Measurements from ENCODE around the gene SNX25.

DNA sequence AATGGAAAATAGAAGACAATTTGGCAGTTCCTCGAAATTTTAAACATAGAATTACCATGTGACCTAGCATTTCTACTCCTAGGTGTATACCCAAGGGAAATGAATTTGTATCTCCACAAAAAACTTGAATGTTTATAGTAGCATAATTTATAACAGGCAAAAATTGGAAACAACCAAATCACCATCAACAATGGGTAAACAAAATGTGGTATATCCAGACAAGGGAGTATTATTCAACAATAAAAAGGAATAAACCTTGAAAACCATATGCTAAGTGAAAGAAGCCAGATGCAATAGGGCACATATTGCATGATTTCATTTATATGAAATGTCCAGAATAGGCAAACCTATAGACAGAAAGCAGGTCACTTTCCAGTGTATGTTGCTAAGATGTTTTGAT is 83.8 kb downstream of the SNX25 start:
- TF ChIP-seq, protein P1, sequence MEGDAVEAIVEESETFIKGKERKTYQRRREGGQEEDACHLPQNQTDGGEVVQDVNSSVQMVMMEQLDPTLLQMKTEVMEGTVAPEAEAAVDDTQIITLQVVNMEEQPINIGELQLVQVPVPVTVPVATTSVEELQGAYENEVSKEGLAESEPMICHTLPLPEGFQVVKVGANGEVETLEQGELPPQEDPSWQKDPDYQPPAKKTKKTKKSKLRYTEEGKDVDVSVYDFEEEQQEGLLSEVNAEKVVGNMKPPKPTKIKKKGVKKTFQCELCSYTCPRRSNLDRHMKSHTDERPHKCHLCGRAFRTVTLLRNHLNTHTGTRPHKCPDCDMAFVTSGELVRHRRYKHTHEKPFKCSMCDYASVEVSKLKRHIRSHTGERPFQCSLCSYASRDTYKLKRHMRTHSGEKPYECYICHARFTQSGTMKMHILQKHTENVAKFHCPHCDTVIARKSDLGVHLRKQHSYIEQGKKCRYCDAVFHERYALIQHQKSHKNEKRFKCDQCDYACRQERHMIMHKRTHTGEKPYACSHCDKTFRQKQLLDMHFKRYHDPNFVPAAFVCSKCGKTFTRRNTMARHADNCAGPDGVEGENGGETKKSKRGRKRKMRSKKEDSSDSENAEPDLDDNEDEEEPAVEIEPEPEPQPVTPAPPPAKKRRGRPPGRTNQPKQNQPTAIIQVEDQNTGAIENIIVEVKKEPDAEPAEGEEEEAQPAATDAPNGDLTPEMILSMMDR (IDR thresholded peaks at IDR 0.05): no peak
- no peak for TF ChIP-seq POLR2A (IDR thresholded peaks at IDR 0.05)
